Subcutaneous abdominal adipose tissue (tissue), 5 donors: ENCODE data around the gene OR2H1.

Source experiments
- H3K27ac ChIP-seq: one replicate; pipeline ENCODE4 v1.7.0; 2013; ENCODE audit warnings: low read depth, mild to moderate bottlenecking, inconsistent platforms, low read length, moderate library complexity
- H3K27me3 ChIP-seq, 5 donors: one replicate each; pipeline ENCODE4 v1.7.0; 2013; ENCODE audit warnings: low read length in 5 of 5, inconsistent platforms in 1 of 5; ENCODE audit not compliant: control insufficient read depth in 5 of 5, insufficient read depth in 4 of 5
- H3K36me3 ChIP-seq, 5 donors: one replicate each; pipeline ENCODE4 v1.7.0; 2013; ENCODE audit warnings: low read length in 5 of 5; ENCODE audit not compliant: control insufficient read depth in 5 of 5, insufficient read depth in 5 of 5
- H3K4me1 ChIP-seq, 5 donors: one replicate each; pipeline ENCODE4 v1.7.0; 2013; ENCODE audit warnings: low read length in 5 of 5, mild to moderate bottlenecking in 3 of 5, moderate library complexity in 1 of 5; ENCODE audit not compliant: control insufficient read depth in 5 of 5, insufficient read depth in 5 of 5
- H3K4me3 ChIP-seq, 5 donors: one replicate each; pipeline ENCODE4 v1.7.0; 2013; ENCODE audit warnings: low read length in 5 of 5, low read depth in 1 of 5
- H3K9ac ChIP-seq, 5 donors: one replicate each; pipeline ENCODE4 v1.7.0; 2013; ENCODE audit warnings: low read length in 5 of 5, mild to moderate bottlenecking in 4 of 5, moderate library complexity in 3 of 5
- H3K9me3 ChIP-seq, 5 donors: one replicate each; pipeline ENCODE4 v1.7.0; 2013; ENCODE audit warnings: low read length in 5 of 5; ENCODE audit not compliant: control insufficient read depth in 5 of 5
- donor health status: healthy.
- donor health status: healthy.
- donor health status: healthy.
- donor health status: healthy.
- donor health status: healthy.

OR2H1 gene

DNA sequence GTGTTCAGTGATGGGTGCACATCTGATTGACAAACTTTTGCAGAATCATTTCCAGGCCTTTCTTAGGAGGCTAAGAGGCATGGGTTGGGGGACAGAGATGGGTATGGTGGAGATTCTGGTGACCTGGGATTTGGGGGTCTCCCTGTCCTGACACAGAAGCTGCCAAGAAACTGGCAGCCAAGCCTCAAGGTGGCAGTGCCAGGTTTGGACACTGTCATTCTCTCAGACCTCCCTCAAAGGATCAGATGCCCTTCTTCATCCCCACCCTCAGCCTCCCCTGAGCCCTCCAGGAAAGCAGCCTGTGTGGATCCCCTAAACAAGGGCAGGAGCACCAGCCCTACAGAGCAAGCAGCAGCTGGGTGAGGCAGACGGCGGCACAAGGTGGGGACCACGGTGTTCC lies 48.9 kb downstream of the OR2H1 start:
- H3K9me3 ChIP-seq: no peaks in the 10 kb centered on the region
- no peaks in the 10 kb centered on the region for H3K4me1 ChIP-seq
- H3K27me3 ChIP-seq: peaks cover 0 to 6% (median 5%) of the 10 kb centered on the region in 5 donors
- H3K27ac ChIP-seq: no peak overlapping the region
- no peak overlapping the region for H3K9ac ChIP-seq
- no peaks in the 10 kb centered on the region for H3K36me3 ChIP-seq
- H3K4me3 ChIP-seq: no peak overlapping the region

GRCh38 chr6:29506446-29507067 lies 49.6 kb downstream of the OR2H1 start:
- Histone ChIP-seq H3K36me3 (no peaks in the 10 kb centered on the region), H3K9ac (no peak overlapping the region), H3K4me1 (no peaks in the 10 kb centered on the region), H3K27me3 (peaks cover 0 to 4% (median 2%) of the 10 kb centered on the region in 5 donors), H3K27ac (no peak overlapping the region), H3K4me3 (no peak overlapping the region), H3K9me3 (no peaks in the 10 kb centered on the region)

- no peak overlapping the region for H3K27ac ChIP-seq
- no peaks in the 10 kb centered on the region for H3K4me1 ChIP-seq
- H3K27me3 ChIP-seq: peaks cover 0 to 3% (median 2%) of the 10 kb centered on the region in 5 donors
- H3K36me3 ChIP-seq: no peaks in the 10 kb centered on the region
- no peak overlapping the region for H3K4me3 ChIP-seq
- no peak overlapping the region for H3K9ac ChIP-seq
- H3K9me3 ChIP-seq: no peaks in the 10 kb centered on the region
These were observed 50.4 kb downstream of the OR2H1 start for GRCh38 chr6:29507319-29507718.

- Histone ChIP-seq H3K4me3 (no peak overlapping the region), H3K27me3 (peaks cover 0 to 2% (median 0%) of the 10 kb centered on the region in 5 donors), H3K36me3 (no peaks in the 10 kb centered on the region), H3K9me3 (peaks cover 0 to 5% (median 0%) of the 10 kb centered on the region in 5 donors), H3K27ac (no peak overlapping the region), H3K9ac (no peak overlapping the region), H3K4me1 (no peaks in the 10 kb centered on the region)
These were observed 52.3 kb downstream of the OR2H1 start for GRCh38 chr6:29509239-29509638.

- H3K4me1 ChIP-seq: no peaks in the 10 kb centered on the region
- H3K36me3 ChIP-seq: no peaks in the 10 kb centered on the region
- H3K27me3 ChIP-seq: peaks cover 0 to 2% (median 0%) of the 10 kb centered on the region in 5 donors
- H3K4me3 ChIP-seq: no peak overlapping the region
- H3K9ac ChIP-seq: no peak overlapping the region
- no peak overlapping the region for H3K27ac ChIP-seq
- peaks cover 0 to 5% (median 0%) of the 10 kb centered on the region in 5 donors for H3K9me3 ChIP-seq
These were observed 52.8 kb downstream of the OR2H1 start for GRCh38 chr6:29509711-29510110.

GRCh38 chr6:29510202-29510601 lies 53.2 kb downstream of the OR2H1 start:
- Histone ChIP-seq H3K4me1 (no peaks in the 10 kb centered on the region), H3K27ac (no peak overlapping the region), H3K36me3 (no peaks in the 10 kb centered on the region), H3K9me3 (peaks cover 0 to 5% (median 0%) of the 10 kb centered on the region in 5 donors), H3K4me3 (no peak overlapping the region), H3K27me3 (peaks cover 0 to 2% (median 0%) of the 10 kb centered on the region in 5 donors), H3K9ac (no peak overlapping the region)

DNA sequence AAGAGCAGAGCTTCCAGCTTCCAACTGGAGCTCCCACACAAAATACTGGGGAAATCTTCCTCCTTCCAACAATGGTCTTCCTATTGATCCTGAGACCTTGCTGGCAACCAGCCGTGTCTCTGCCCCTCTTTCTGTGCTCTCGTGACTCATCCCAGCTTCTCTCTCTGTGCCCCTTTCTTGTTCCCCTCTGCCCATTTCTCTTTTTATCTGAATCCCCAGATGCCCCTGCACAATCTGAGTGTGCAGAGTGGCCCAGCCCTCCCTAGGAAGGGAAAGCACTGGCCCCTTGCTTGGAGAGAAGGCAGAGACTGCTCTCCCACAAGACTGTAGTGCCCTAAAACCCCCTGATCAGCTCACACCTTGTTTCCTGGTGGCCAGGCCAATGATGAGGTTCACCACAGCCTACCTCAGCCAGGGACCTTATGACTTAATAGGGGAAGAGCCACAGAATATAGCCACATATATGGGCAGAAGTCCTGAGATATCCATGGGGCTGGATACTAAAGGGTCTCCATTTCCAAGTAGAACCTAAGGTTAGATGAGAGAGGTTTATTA lies 53.9 kb downstream of the OR2H1 start:
- peaks cover 0 to 2% (median 0%) of the 10 kb centered on the region in 5 donors for H3K27me3 ChIP-seq
- no peak overlapping the region for H3K27ac ChIP-seq
- no peak overlapping the region for H3K4me3 ChIP-seq
- no peaks in the 10 kb centered on the region for H3K4me1 ChIP-seq
- H3K9ac ChIP-seq: no peak overlapping the region
- H3K36me3 ChIP-seq: no peaks in the 10 kb centered on the region
- peaks cover 0 to 5% (median 0%) of the 10 kb centered on the region in 5 donors for H3K9me3 ChIP-seq
